ENCODE data around the gene MED25. TPM values are rescaled to one million over a fixed set of nuclear protein-coding genes. Genes with fewer than 3 reads are reported as not detected.
A peak's percentile ranks its signal among the peaks of the same experiment; 100 is the strongest.

MED25 gene
- total RNA-seq, 1 donor from 2014 or later = 9.9 TPM

DNA sequence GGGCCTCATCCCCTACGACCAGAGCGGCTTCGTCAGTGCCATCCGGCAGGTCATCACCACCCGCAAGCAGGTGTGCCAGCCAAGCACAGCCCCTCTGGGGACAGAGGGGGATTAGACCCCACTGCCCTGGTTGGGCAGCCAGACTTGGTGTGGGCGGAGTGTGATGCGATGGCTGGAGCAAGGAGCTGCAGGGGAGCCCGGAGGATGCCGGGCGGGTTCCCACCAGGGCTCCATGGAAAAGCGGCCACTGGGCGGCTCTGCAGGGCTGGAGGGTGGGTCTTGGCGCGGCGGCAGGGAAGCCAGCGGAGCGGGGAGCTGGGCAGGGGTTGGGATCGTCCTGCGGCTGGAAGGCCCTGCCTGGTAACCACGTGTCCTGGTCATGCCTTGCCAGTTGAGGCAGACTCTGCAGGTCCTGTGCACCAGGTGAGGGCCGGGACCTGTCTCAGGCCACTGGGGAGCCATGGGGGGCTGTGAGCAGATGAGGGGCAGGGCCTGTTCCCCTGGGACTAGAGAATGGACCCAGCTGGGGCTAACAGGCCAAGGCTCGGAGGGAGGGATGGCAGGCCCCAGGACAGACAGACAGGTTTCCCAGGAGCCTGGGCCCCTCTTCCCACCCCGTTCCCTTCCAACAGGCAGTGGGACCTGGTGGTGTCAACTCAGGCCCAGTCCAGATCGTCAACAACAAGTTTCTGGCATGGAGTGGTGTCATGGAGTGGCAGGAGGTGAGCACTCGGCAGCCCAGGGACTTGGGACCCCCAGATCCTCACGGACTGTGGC, 39.2 kb downstream of the MED25 start:
- DNase-seq (ENCODE audit: low read depth in 2 of 2) = no peak

- DNase-seq (ENCODE audit: low read depth in 2 of 2) = no peak
These were observed 39.7 kb downstream of the MED25 start for GRCh38 chr19:49857838-49858087.

DNA sequence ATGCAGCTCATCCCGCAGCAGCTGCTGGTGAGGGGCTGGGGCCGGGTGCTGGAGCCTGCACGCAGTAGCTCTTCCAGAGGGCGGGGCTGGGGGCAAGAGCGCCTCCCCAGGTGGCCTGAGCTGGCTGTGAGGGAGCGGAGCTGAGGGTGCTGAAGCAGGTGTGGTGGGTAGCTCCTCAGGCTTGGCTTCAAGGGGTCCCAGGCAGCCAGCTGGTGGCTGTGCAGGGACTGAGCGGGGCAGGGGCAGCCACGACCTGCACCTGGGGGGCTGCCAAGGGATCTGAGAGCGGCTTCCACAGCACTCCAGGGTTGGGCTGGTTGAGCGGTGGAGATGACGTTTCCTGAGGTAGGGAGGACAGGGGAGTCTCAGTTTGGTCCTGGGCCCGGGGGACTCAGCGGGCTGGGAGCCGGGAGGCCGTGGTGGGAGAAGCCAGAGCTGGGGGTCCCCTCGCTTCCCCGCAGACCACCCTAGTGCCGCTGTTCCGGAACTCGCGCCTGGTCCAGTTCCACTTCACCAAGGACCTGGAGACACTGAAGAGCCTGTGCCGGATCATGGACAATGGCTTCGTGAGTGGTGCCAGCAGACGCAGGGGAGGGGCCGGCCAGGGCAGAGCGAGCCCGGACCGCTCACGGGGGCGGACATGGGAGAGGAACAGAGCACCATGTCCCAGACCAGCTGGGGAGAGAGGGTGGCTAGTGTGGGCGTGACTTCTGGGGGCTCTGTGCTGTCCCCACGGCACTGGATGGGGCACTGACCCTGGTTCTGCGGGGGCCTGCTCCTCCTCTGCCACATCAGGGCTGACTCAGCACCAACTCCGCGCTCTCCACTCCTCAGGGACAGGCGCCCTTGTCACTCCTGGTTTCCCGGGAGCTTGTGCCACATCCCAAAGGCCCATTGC, 40.2 kb downstream of the MED25 start:
- no peak for DNase-seq (ENCODE audit: low read depth in 2 of 2)

DNA sequence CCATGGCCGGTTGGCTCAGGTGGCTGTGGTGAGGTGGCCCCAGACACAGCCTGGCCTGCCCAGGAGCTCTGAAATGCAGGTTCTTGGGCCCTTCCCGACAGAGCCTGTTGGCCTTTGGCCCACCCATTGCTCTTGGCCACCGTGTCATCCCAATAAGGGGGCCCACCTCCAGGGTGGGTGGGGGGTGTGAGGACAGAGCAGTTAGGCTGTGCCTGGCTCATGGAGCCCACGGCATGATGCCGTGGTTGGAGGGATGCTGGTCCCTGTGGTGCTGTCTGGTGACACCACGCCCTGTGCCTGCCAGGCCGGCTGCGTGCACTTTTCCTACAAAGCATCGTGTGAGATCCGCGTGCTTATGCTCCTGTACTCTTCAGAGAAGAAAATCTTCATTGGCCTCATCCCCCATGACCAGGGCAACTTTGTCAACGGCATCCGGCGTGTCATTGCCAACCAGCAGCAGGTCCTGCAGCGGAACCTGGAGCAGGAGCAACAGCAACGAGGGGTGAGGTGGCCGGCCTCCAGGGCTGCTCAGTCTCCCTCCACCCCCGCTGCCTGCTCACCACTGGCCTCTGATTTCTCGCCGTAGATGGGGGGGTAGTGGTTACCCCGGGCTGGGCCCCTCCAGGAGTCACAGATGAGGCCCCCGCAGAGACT, 41.7 kb downstream of the MED25 start:
- DNase-seq (ENCODE audit: low read depth in 2 of 2) = no peak

GRCh38 chr19:49860336-49861102, 42.4 kb downstream of the MED25 start:
- no peak for DNase-seq (ENCODE audit: low read depth in 2 of 2)

GRCh38 chr19:49861107-49861506, 43.0 kb downstream of the MED25 start:
- DNase-seq (ENCODE audit: low read depth in 2 of 2) = no peak

DNA sequence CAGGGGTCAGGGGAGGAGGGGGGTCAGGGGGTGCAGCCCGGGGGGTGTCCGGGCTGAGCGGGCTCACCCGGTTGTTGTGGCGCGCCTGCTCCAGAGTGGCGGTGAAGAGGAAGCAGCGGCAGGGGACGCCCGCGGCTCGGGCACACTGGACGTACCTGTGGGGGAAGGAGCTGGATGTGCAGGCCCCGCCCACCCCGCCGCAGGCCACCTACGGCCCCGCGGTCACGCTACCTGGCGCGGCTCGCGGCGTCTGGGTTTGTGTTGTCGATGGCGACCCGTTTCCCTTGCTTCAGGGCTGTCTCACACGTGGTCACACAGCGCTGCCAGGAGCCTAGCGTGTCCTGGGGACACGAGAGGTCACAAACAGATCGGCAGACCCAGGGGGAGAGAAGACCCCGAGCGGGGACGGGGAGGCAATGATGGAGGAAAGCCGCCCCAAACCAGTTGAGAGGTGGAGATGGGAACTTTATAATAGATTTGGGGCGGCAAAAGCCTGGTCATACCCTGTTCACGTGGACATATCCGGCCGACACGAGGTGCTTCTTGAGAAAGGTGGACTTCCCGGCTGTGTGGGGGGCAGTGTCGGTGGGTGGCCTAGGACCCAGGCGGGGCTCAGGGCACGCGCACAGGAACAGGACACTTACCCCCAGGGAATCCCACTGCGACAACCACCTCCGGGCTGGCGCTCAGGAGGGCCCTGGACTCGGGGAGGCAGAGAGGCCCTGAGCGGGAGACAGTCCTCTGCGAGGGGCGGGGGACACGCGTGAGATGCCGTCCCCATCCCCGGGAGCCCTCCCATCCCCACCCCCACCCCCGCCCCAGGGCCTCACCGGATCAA, 43.7 kb downstream of the MED25 start:
- no peak for DNase-seq (ENCODE audit: low read depth in 2 of 2)

- peak in 1 of 2 donors; percentile 42 for DNase-seq (ENCODE audit: low read depth in 2 of 2)
These were observed 44.5 kb downstream of the MED25 start for GRCh38 chr19:49862391-49863253.

GRCh38 chr19:49863254-49863934, 45.3 kb downstream of the MED25 start:
- DNase-seq (ENCODE audit: low read depth in 2 of 2) = no peak

DNA sequence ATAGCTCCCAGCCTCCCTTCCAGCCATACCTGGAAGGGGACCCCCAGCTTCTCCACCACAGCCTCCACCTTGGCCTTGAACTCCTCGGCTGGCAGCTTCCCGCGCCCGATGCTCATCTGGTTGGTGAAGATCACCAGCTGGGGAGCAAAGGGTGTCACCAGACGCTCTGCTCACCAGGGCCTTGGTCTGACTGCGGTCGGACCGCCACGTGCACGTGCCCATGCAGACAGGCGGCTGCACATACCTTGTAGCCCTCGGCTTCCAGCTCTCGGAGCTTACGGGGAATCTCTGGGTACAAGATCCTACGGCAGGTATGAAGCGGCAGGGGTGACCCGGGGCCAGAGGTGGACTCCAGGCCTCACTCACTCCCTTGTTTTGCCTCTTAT, 45.8 kb downstream of the MED25 start:
- DNase-seq (ENCODE audit: low read depth in 2 of 2) = no peak

DNA sequence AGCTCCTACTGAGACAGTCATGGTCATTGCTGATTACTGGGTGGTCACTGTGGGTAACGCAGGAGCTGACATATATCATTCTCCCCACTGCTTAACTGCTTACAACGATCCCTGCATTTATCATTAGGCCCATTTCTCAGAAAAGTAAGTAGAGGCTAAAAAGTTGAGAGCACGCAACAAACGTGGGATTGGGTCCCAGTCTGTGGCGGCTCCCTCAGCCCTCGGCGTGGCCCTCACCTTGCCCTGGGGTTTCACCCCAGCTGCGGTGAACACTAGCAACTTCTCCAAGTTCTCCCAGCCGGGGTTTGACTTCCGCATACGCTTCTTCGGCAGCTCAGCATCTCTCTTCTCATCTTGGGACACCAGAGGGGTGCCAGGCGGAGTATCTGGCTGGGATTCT, 46.8 kb downstream of the MED25 start:
- DNase-seq (ENCODE audit: low read depth in 2 of 2) = no peak

DNA sequence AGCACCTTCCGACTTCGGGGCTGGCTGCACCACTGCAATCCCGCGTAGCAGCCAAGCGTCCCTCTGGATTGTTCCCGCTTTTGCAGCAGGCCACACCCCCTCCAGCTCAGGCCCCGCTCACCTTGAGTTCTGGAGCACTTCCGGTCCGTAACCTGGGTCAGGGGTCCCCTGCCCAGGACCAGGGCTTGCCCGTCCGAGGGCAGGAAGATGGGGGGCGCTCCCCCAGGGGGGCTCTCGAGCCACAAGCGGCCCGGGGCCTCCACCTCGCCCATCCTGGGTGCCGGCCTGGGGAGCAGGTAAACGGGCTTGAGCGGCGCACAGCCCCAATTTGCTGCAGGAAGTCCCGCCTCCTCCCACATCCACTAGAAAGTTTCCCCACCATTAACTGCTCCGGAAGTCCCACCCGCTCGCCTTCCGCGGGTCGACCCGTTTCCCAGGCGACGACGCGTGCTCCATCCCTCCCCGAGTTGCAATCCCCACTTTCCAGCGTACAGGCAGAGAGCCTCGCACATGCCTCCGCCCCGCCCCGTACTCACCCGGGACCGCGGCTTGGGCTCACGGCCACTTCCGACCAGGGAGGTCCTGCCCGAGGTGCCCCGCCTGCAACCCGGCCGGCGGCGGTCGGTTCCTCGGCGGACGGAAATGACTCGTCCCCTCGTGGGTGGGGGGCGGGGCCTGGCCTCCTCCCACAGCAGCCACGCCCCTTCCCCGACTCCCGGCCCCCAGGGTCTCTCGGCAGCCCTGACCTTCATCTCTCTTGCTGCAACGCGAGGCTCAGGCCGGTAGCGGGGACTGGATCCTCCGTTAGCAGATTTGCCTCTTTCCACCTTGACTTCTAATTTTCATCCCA, 49.1 kb downstream of the MED25 start, which contains the start of gene PNKP:
Gene PNKP, minus strand, starts transcription at position 644 of the 850 bp plus-strand sequence. Its CDS starts 372 bp downstream, at position 272.
- peak; percentile 91 to 94 for DNase-seq (ENCODE audit: low read depth in 2 of 2)

DNA sequence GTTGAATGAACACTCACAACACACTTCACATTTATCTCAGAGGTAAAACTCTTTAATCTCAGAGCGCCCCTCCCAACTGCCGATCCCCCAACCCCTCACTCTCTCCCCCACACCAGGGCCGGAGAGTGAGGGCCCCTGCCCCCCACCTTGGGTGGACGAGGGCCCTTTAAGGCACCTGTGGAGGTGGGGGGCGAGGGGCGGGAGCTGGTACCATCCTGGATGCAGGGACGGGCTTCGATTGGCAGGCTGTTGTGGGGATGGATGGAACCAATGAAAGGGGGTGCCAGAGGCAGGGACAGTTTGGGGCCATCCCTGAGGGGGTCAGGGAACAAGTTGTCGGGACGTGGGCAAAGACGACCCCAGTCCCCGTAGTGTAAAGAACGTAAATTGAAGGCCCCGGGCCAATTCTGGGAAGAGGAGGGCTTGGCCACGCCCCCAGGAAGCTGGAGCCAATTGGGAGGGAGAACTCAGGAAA, 51.0 kb downstream of the MED25 start:
- DNase-seq (ENCODE audit: low read depth in 2 of 2) = no peak

GRCh38 chr19:49869484-49870308, 51.6 kb downstream of the MED25 start:
- DNase-seq (ENCODE audit: low read depth in 2 of 2) = peak; percentile 100

DNA sequence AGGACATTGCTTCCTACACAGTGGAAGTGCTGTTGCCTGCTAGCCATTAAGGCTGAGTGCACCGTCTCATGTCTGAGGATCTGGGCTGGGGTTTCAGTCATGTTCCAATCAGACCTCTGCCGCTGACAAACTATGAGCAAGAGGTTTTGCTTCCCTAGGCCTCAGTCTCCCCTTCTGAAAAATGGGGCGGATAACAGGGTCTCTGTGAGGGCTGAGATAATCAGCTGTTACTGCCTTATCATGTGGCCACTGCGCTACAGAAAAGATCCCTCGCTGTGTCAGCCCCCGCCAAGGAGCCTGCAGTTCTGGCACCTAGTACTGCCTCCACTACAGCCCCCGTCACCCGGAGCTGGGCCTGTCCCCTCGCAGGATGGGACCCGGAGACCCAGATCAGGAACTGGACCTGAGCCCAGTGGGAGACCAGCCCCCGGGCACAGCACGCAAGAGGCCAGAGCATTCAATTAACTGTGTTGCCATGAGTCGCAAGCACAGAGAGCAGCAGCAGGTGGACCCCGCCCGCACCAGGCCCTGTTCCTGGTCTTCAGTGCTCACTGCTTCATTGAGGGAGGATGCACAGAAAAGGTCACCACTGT, 52.3 kb downstream of the MED25 start:
- no peak for DNase-seq (ENCODE audit: low read depth in 2 of 2)

GRCh38 chr19:49871349-49871985, 53.4 kb downstream of the MED25 start:
- DNase-seq (ENCODE audit: low read depth in 2 of 2) = no peak
